RWPE1 (cell line): ENCODE results near the gene SDHAF2.

Experiments used
- CTCF ChIA-PET: fragments of 350-600 bp; sonication (Branson Sonifier 250); formaldehyde crosslinking; extraction: SDS; loops from one replicate; lab custom pipeline; 2021; lab: Yijun Ruan, JAX
- POLR2A ChIA-PET: fragments of 400-600 bp; formaldehyde crosslinking; extraction: SDS; loops from one replicate; lab custom pipeline; 2020; ENCODE audit warnings: antibody characterized with exemption; ENCODE audit not compliant: low non-redundant PET; lab: Yijun Ruan, JAX
- DNase-seq: peaks from one replicate; pipeline ENCODE4 v3.0.0; 2012; ENCODE audit warnings: low spot score
- H3K27ac ChIP-seq: fragments of 450-650 bp; 2 replicates; pipeline ENCODE4 v1.5.1; 2017
- TF ChIP-seq, protein P1 (sequence below): fragments of 450-650 bp; conservative IDR thresholded peaks from 2 replicates; pipeline ENCODE4 v1.5.1; 2017; ENCODE audit warnings: low read depth, mild to moderate bottlenecking

SDHAF2 gene

GRCh38 chr11:61488651-61489291 lies 58.8 kb downstream of the SDHAF2 start:
- ChIA-PET POLR2A (no interaction called here), CTCF (interaction anchor here (0.6 to 2.1 kb wide), 3 partner anchors 21 to 247 kb away, joined by 3 to 9 read pairs (median 3); no protein-coding TSS in a partner anchor)
- no peak overlapping the region for H3K27ac ChIP-seq
- no peak for DNase-seq
- TF ChIP-seq, protein P1, sequence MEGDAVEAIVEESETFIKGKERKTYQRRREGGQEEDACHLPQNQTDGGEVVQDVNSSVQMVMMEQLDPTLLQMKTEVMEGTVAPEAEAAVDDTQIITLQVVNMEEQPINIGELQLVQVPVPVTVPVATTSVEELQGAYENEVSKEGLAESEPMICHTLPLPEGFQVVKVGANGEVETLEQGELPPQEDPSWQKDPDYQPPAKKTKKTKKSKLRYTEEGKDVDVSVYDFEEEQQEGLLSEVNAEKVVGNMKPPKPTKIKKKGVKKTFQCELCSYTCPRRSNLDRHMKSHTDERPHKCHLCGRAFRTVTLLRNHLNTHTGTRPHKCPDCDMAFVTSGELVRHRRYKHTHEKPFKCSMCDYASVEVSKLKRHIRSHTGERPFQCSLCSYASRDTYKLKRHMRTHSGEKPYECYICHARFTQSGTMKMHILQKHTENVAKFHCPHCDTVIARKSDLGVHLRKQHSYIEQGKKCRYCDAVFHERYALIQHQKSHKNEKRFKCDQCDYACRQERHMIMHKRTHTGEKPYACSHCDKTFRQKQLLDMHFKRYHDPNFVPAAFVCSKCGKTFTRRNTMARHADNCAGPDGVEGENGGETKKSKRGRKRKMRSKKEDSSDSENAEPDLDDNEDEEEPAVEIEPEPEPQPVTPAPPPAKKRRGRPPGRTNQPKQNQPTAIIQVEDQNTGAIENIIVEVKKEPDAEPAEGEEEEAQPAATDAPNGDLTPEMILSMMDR: no peak

DNA sequence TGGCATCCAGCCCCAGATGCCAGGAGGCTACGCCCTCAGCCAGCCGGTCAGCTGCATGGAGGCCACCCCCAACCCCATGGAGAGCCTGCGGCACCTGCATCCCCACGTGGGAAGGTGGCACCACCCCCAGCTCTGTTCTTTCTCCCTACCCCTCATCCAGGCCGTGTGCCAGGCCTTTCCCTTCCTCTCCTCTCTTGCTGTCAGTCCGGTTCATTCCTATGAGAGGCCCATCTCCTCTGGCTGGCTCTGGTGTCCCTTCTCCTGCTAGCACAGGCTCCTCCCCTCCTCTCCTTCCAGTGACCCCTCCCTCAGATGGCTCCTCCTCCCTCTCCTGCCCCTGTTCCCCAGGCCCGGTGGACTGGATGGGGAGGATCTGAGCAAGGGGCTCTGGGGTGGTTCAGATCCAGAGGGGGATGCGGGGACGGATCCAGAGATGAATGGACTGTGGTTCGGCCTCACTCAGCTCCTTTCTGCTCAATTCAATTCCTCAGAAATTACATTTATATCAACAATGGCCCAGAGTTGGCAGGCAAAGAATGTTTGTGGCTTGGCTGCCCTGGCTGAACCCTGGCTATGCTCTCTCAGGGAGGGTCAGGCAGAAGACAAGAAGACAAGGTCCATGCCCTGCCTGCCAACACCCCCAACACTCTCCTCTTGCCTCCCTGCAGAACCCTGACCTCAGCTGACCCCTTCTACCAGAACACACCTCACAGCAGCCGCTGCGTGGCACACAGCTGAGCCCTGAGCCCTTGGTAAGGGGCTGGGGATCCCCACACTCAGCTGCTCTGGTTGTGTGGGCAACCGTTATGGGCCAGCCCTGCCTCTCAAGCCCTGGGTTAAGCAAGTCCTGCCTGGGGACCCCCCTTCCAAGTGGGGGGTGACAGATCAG lies 60.2 kb downstream of the SDHAF2 start:
- no peak for DNase-seq
- ChIA-PET POLR2A (no interaction called here), CTCF (interaction anchor here (2.1 kb wide), 1 partner anchor 27 kb away, joined by 9 read pairs; no protein-coding TSS in a partner anchor)
- TF ChIP-seq, protein P1: no peak
- no peak overlapping the region for H3K27ac ChIP-seq

DNA sequence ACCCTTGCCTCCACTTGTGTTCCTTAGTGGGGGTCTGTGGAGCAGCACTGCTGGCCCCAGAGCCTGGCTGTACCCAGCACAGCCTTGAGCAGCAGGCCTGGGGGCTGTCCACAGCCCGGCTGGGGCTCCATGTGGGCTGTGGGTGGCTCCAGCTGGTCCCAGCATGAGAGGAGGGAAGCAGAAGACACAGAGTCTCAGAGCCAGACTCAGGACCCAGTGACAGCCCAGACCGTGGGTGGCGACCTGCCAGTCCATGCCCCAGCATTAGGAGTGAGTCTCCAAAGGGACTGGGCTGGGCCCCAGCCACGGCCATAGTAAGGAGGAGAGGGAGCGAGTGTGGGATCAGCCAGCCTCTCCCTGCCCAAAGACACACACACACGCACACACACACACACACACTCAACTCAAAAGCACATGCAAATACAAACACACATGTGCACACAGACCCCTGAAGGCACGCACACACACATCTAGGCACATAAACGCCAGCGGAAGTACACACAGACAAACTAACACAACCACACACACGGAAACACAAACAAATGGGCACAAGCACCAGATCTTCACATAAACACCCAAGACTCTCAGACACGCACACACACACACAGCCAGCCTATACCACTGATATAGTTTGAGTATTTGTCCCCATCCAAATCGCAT lies 61.9 kb downstream of the SDHAF2 start:
- TF ChIP-seq, protein P1: no peak
- ChIA-PET CTCF (interaction anchor here (0.6 kb wide), 1 partner anchor 281 kb away, joined by 5 read pairs; no protein-coding TSS in a partner anchor), POLR2A (no interaction called here)
- no peak overlapping the region for H3K27ac ChIP-seq
- DNase-seq: no peak

DNA sequence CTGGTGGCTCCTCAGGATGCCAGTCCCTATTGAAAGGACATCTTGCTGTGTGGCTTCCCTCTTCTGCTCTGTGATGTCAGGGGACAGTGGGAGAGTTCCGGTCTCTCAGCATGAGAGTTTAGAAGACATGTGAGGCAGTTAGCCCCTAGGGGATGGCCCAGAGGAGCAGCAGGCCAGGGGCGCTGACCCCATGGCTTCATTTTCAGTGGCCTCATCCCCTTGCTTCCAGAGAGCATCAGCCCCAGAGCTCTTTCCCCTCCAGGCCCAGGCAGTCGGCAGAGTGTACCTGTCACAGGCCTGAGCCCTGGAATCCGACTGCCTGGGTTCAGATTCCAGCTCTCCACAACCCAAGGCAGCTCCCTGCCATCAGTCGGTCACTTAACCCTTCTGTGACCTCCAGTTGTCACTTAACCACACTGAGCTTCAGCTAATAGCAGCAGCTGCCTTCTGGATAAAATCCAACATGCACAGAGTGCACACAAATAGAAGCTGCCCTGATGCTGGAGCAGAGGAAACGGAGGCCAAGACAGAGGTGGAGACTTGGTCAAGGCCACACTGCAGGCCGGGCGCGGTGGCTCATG lies 64.5 kb downstream of the SDHAF2 start:
- POLR2A ChIA-PET: no interaction called here
- H3K27ac ChIP-seq: no peak overlapping the region
- DNase-seq: no peak
- CTCF ChIA-PET: interaction anchor here (0.7 to 2.0 kb wide), 3 partner anchors 17 to 414 kb away, joined by 4 to 11 read pairs (median 5); no protein-coding TSS in a partner anchor
- TF ChIP-seq, protein P1: no peak

DNA sequence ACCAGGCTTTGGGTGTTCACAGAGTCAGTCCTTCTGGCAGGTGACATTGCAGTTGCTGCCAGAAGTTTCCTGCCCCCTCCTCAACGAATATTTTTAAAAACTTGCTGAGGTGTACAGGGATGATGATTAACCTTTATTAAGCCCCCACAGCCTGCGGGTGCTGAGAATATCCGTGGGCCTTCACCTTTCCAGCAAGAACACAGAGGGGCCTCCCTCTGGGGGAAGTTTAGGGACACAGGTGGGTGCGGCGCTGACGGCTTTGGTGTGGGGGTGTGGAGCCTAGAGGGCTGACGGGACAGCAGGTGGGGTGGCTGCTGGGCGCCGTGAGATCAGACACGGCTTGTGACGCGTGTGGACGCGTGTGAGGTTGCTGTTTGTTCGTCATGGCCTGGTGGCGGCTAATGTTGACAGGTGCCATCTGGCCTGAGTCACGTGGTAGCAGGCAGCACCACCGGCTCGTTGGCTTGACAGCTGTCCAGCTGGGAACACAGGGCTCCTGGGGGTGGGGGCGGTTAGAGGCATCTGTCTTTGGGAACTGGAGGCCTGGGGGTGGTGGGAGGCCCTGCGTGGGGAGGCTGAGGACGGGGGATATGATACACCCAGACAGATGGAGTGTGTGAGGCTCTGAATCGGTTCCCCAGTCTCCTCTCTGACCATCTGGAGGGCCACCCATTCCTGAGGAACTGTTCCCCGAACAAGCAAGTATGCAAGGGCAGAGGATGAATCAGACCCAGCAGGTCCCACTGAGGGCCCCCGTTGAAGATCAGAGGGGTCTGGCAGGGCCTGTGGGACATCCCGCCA lies 66.1 kb downstream of the SDHAF2 start:
- POLR2A ChIA-PET: no interaction called here
- CTCF ChIA-PET: interaction anchor here (0.6 kb wide), 1 partner anchor 86 kb away, joined by 3 read pairs; no protein-coding TSS in a partner anchor
- no peak for DNase-seq
- no peak overlapping the region for H3K27ac ChIP-seq
- TF ChIP-seq, protein P1: no peak
